ENCODE data around the gene MINDY2. TPM values are rescaled to one million over a fixed set of nuclear protein-coding genes. Genes with fewer than 3 reads are reported as not detected.

Gene MINDY2
- total RNA-seq, 1 experiment from 2014 or later: 29.9 TPM

- DNase-seq (ENCODE audit: low spot score) (no peak), ATAC-seq (no peak)
- ChIA-PET POLR2A (interaction anchor here (2.8 kb wide), 1 partner anchor 23 kb away, joined by 66 read pairs; the partner anchor contains the start of gene MINDY2), CTCF (no interaction called here)
- H3K4me3 Mint-ChIP-seq: peak overlapping the region; percentile 99
- H3K9me3 Mint-ChIP-seq: no peaks in the 10 kb centered on the region
- H3K4me1 Mint-ChIP-seq: peaks cover 46% of the 10 kb centered on the region
- H3K27ac Mint-ChIP-seq: peak overlapping the region; percentile 98
- no peaks in the 10 kb centered on the region for H3K36me3 Mint-ChIP-seq
- TF ChIP-seq SOX15 (CRISPR knock-in tag; IDR thresholded peaks at IDR 0.05): no peak
- no peak for TF ChIP-seq NR3C1 (CRISPR knock-in tag; conservative IDR thresholded peaks at IDR 0.05; ENCODE audit: low read depth)
- no peak for TF ChIP-seq SP1 (CRISPR knock-in tag; conservative IDR thresholded peaks at IDR 0.05)
- TF ChIP-seq FOXP1 (CRISPR knock-in tag; IDR thresholded peaks at IDR 0.05; ENCODE audit: borderline replicate concordance): no peak
- 0 out of 2 replicates have a peak, but pooled peaks have one; percentile 23 for TF ChIP-seq TEAD4 (CRISPR knock-in tag; IDR thresholded peaks at IDR 0.05)
- TF ChIP-seq E2F5 (CRISPR knock-in tag; IDR thresholded peaks at IDR 0.05): no peak
- TF ChIP-seq ZBTB43 (CRISPR knock-in tag; IDR thresholded peaks at IDR 0.05): no peak
- no peaks in the 10 kb centered on the region for H3K27me3 Mint-ChIP-seq (ENCODE audit: low read depth)
Measured at GRCh38 chr15:58748040-58748851, 22.9 kb upstream of the MINDY2 start.

- POLR2A ChIA-PET: interaction anchor here (2.8 kb wide), 1 partner anchor 22 kb away, joined by 66 read pairs; the partner anchor contains the start of gene MINDY2
- Mint-ChIP-seq H3K9me3 (no peaks in the 10 kb centered on the region), H3K27ac (peak overlapping the region; percentile 98)
- TF ChIP-seq TEAD1 (CRISPR knock-in tag; IDR thresholded peaks at IDR 0.05): 0 out of 2 replicates have a peak, but pooled peaks have one; percentile 41
- no peak for TF ChIP-seq ZNF317 (CRISPR knock-in tag; IDR thresholded peaks at IDR 0.05; ENCODE audit: borderline replicate concordance, low read depth)
- TF ChIP-seq TEAD4 (CRISPR knock-in tag; IDR thresholded peaks at IDR 0.05): 0 out of 2 replicates have a peak, but pooled peaks have one; percentile 5
- no peak for TF ChIP-seq E2F1 (CRISPR knock-in tag; IDR thresholded peaks at IDR 0.05)
- TF ChIP-seq ETV6 (CRISPR knock-in tag; IDR thresholded peaks at IDR 0.05): no peak
- TF ChIP-seq JUN (CRISPR knock-in tag; IDR thresholded peaks at IDR 0.05): 0 out of 2 replicates have a peak, but pooled peaks have one; percentile 23
- no peak for TF ChIP-seq ZNF425 (CRISPR knock-in tag; conservative IDR thresholded peaks at IDR 0.05)
- peak; percentile 33; the same call in 1 of the 2 replicates for TF ChIP-seq MAX (CRISPR knock-in tag; IDR thresholded peaks at IDR 0.05)
- no peak for TF ChIP-seq ZNF396 (CRISPR knock-in tag; IDR thresholded peaks at IDR 0.05; ENCODE audit: borderline replicate concordance)
- TF ChIP-seq ARID4B (CRISPR knock-in tag; IDR thresholded peaks at IDR 0.05; ENCODE audit: borderline replicate concordance): 0 out of 2 replicates have a peak, but pooled peaks have one; percentile 41
- no peak for TF ChIP-seq ZNF671 (CRISPR knock-in tag; IDR thresholded peaks at IDR 0.05)
- TF ChIP-seq FOXK1 (CRISPR knock-in tag; IDR thresholded peaks at IDR 0.05): peak; percentile 59; the same call in 1 of the 2 replicates
- TF ChIP-seq HMGXB4 (CRISPR knock-in tag; IDR thresholded peaks at IDR 0.05): no peak
- no peak for TF ChIP-seq RELA (CRISPR knock-in tag; IDR thresholded peaks at IDR 0.05; ENCODE audit: borderline replicate concordance)
Measured at GRCh38 chr15:58748852-58749531, 22.1 kb upstream of the MINDY2 start.

More at GRCh38 chr15:58748852-58749531, 22.1 kb upstream of the MINDY2 start:
- peaks cover 39% of the 10 kb centered on the region for H3K4me1 Mint-ChIP-seq
- CTCF ChIA-PET: interaction anchor here (1.1 to 1.6 kb wide), 3 partner anchors 22 to 150 kb away, joined by 3 to 20 read pairs (median 5); partner anchors contain the start of gene MINDY2
- DNase-seq (ENCODE audit: low spot score): peak; percentile 73
- H3K4me3 Mint-ChIP-seq: peak overlapping the region; percentile 99
- peak; percentile 13 for ATAC-seq
- H3K36me3 Mint-ChIP-seq: no peaks in the 10 kb centered on the region
- no peaks in the 10 kb centered on the region for H3K27me3 Mint-ChIP-seq (ENCODE audit: low read depth)

Measured in WTC11 (cell line).